GM19468 (cell line): ENCODE data around the gene USP11.
"Not testable (repeated sequence)": the region's sequence is repeated elsewhere in the genome, so short reads cannot be mapped to it uniquely, and the experiment has no call there.

Source experiments
- ATAC-seq: cut with Tn5 transposase; IDR thresholded peaks from one replicate; pipeline ENCODE4 v1.9.1; 2021; ENCODE audit warnings: mild to moderate bottlenecking, moderate library complexity, moderate number of reproducible peaks; ENCODE audit not compliant: unreplicated experiment; ENCODE audit errors: extremely low read depth

USP11 gene

DNA sequence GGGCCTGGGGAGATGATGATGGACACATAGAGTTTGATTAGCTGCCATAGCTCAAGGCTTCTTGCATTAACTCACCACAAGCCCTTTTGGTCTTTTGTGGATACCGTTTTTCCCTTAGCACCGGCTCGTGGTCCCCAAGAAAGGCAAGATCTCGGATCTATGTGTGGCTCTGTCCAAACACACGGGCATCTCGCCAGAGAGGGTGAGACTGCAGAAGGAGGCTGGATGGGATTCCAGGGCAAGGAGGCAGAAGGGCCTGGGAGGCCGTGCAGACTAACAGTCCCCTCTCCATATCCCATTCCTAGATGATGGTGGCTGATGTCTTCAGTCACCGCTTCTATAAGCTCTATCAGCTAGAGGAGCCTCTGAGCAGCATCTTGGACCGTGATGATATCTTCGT lies 9.5 kb downstream of the USP11 start:
- no peak for ATAC-seq

DNA sequence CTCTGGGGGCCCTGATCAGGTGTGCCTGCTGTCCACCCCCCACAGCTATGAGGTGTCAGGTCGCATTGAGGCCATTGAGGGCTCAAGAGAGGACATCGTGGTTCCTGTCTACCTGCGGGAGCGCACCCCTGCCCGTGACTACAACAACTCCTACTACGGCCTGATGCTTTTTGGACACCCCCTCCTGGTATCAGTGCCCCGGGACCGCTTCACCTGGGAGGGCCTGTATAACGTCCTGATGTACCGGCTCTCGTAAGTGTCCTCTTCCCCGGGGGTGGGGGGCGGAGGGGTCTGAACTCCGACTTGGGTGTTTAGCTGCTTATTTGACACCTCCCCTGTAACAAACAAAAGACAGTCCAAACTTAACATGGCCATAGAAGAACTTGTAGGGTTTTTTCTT lies 10.5 kb downstream of the USP11 start:
- ATAC-seq: no peak

DNA sequence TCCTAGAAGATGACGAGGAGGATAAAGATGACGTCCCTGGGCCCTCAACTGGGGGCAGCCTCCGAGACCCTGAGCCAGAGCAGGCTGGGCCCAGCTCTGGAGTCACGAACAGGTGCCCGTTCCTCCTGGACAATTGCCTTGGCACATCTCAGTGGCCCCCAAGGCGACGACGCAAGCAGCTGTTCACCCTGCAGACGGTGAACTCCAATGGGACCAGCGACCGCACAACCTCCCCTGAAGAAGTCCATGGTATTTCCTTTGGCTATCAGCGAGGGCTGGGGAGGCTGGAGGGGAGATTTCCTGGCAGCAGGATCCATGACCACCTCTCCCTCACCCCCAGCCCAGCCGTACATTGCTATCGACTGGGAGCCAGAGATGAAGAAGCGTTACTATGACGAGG lies 11.9 kb downstream of the USP11 start:
- ATAC-seq: no peak

DNA sequence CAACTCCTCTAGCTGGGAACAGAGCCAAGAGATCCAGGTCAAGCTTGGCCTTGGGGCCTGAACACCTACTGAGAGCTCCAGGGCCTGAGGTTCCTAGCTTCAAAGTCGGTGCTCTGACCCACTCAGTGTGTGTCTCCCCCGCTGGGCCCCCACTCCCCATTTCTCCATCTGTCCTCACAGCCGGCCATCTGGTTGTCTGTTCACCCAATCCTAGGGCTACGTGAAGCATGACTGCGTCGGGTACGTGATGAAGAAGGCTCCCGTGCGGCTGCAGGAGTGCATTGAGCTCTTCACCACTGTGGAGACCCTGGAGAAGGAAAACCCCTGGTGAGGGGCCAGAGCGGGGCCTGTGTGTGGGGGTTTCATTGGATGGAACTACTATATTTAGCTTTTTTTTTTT lies 12.3 kb downstream of the USP11 start:
- ATAC-seq: no peak

DNA sequence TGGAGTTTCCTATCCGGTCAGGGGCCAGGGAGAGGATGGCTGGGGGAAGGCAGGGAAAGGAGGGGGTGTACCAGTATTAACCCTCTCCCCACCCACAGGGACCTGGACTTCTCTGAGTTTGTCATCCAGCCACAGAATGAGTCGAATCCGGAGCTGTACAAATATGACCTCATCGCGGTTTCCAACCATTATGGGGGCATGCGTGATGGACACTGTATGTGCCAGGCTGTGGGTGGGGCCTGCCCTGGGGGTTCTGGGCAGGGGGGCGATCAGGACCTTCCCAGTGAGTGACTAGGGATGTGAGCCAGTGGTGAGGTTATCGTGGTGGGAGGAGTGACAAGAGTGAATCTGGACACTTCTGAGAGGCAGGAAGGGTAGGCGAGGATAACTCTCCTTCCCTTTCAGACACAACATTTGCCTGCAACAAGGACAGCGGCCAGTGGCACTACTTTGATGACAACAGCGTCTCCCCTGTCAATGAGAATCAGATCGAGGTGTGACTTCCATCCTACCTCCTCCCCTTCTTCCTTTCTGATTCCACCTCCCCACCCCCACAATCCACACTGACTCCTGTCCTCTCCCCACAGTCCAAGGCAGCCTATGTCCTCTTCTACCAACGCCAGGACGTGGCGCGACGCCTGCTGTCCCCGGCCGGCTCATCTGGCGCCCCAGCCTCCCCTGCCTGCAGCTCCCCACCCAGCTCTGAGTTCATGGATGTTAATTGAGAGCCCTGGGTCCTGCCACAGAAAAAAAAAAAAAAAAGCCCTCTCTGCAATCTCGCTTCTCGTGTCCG lies 14.6 kb downstream of the USP11 start:
- no peak for ATAC-seq

DNA sequence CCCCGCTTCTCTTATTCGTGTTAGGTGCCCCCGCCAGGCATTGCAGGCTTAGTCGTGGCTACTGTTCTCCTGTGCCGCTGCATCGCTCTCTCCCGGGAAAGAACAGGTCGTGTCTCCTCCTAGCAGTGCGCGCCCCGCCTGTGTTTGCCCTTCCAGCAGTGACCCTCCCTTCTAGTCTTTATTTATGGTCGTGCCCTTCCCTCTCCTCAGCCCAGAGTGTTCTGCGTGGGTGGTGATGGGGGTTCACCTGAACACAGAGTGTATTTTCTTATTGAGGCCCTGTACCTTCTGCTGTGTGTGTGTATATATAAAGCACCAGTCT lies 15.2 kb downstream of the USP11 start:
- ATAC-seq: no peak

DNA sequence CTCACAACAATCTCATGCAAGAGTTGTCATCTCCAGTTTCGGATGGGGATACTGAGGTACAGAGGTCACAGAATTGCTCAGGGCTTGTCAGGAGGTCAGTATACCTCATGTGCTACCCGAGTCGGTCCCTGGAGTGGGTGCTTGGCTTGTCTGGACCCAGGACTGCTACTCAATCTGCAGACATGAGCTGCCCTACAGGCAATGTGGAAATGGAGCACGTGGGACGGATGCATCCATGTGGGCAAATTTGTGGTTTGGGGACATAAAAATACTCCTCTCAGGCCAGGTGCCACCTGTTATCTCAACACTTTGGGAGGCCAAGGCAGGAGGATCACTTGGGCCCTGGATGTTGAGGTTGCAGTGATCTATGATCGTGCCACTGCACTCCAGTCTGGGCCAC lies 15.8 kb downstream of the USP11 start:
- ATAC-seq: no peak

DNA sequence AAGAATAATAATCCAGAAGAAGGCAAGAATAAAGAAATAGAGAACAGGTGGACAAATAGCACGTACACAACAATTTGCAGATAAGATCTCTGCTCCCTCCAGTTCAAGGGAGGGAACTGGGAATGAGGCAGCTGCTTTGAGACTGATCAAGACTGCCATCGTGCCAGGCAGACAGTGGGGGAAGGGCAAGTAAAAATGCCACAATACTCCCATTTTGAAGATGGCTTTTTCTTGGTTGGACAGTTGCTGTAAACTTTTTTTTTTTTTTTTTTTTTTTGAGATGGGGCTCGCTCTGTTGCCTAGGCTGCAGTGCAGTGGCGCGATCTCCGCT lies 17.2 kb downstream of the USP11 start:
- no peak for ATAC-seq

DNA sequence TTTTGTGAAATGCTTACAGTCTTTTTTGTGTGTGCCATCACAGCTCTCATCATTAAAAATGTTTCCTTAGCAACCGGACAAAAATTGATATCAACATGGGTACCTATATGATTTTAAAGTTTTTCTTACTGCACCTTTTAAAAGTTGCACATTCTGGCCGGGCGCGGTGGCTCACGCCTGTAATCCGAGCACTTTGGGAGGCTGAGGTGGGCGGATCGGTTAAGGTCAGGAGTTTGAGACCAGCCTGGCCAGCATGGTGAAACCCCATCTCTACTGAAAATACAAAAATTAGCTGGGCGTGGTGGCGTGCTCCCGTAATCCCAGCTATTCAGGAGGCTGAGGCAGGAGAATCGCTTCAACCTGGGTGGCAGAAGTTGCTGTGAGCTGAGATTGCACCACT lies 24.8 kb downstream of the USP11 start:
- ATAC-seq: not testable (repeated sequence)

DNA sequence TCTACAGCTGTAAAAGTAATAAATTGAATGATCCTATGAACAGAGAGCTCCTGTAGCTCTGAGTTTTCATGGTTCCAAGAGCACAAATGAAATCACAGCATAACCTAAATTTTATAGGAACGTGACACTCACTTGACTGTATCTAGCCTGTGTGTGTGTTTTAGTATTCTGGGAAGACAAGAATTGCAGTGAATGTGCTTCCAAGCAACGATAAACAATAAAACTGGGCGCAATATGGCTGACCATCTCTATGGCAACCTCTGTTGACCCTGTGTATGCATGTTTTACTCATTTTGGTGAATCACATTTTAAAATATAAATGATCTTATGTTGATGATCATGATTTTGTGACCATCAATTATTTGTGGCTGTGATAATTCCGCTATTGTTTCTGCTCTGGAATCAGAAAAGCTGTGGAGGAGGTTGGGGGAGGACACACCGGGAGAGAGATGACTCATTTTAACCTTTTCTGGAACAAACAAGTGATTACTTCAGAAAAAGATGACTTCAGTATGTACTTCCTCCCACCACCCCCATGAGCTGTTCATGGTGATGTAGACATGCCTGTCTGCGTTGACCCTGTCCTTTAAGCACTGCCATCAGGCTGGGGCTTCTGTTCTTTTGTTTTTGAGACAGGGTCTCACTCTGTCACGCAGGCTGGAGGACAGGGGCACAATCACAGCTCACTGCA lies 31.8 kb downstream of the USP11 start:
- ATAC-seq: no peak

DNA sequence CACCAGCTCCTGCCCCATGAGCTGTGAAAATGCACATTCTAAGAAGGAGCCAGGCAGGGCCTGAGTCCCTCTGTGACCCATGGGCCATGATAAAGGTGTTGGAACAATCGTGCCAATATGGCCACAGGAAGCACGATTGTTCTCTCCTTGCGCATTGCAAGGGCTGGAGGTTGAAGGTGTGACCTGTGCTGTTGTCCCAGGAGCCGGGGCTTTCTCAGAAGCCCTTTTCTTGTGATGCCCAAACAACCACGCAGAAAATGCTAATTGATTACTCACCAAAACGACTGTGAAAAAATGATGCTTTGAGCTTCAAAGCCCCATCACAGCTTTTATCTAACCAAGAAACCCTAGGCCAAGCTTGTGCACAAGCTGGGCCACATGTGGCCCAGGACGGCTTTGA lies 33.8 kb downstream of the USP11 start:
- no peak for ATAC-seq

DNA sequence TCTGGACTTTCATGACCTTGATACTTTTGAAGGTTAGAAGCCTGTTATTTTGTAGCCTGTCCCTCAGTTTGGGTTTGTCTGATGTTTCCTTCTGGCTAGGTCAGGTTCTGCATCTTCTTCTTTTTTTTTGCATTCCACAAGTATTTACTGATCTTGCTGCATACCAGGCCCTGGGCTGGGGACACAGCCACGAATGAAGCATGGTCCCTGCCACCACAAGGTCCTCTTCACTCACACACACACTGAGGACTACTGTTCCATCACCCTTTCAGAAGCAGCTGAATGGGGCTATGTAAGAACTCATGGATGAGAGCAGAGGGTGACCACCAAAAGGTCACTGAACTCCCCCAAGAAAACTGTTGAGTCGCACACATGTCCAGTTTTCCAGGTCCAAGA lies 39.2 kb downstream of the USP11 start:
- no peak for ATAC-seq

DNA sequence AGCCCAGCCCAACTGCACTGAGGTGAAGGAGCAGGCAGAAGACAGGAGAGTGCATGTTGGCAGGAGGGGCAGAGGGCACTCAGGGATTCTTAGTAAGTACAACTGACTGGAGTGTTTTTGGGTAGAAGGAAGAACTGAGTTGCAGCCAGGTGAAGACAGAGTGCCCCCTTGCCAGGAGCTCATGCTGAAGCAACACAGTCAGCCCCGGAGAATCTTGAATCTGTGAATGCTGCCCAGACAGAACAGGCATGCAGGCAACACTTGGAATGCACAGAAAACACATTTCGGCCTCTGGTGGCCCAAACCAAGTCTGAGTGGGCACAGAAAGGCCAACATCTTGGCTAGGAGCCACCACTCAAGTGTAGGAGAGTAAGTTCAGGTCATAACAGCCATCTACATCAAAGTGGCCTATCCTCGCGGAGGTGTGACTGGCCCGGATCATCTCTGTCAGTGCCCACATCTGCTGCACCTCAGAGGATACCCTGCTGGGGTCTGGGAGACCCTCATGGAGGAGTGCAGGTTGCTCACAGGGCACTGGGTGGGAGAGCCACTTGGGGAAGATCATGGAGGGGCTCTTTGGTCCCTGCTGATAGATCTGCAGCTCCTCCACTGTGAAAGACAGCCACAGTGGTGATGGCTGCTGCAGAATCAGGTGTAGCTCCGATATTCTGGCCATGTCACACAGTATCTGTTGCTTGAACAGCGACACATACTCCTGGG lies 40.4 kb downstream of the USP11 start:
- ATAC-seq: no peak

DNA sequence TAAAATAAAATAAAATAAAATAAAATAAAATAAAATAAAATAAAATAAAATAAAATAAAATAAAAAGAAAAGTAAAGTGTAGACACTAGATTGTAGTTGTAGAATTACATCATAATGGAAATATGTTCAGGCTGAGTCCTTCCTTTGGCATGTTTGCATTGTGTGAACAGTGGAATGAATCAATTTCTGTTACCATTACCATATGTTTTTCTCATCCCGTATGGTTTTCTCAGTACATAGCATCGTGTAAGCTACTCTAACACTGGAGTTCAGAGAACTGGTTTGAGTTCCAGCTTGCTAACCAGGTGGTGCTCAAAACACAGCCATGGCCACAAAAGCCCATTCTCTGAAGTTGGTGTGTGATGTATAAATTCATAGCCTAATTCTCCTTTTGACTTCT lies 45.9 kb downstream of the USP11 start:
- no peak for ATAC-seq

DNA sequence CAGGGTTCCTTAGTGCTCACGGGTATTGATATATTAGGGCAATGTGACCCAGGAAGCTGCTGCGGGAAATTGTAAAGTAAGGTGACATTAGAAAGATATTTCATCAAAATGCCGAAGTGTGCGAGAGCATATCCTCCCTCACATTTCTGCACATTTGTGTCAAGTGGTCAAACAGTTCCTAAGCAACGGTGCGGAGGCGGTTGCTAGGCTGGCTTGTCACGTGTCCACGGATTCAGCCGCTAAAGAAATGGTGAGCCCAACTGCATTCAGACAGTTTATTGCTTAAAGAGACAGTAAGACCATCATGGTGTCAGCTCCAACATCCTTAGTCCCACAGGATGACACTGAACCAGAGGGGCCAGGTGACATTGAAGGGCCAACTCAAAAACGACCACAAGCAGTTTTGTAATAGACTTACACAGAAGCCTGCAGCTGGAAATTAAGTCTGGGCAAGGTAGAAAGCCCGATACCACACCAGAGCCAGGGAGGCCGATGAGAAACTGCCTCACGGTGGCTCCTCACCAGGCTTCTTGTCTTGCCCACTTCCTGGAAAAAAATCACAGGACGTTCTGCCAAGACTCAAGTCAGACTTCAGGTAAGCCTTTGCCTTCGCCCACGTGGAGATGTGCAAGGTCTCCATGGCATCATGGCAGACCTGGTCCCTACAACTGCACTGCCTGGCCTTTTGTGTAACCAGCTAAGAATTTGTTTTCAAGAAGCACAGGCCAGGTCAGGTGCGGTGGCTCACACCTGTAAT lies 50.4 kb downstream of the USP11 start:
- ATAC-seq: no peak

DNA sequence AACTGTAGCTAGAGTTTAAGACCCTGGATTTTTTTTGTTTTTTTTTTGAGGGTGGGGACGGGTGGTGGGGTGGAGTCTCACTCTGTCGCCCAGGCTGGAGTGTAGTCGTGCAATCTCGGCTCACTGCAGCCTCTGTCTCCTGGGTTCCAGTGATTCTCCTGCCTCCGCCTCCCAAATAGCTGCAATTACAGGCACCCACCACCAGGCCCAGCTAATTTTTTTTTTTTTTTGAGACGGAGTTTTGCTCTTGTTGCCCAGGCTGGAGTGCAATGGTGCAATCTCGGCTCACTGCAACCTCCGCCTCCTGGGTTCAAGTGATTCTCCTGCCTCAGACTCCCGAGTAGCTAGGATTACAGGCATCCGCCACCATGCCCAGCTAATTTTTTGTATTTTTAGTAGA lies 51.8 kb downstream of the USP11 start:
- ATAC-seq: not testable (repeated sequence)

DNA sequence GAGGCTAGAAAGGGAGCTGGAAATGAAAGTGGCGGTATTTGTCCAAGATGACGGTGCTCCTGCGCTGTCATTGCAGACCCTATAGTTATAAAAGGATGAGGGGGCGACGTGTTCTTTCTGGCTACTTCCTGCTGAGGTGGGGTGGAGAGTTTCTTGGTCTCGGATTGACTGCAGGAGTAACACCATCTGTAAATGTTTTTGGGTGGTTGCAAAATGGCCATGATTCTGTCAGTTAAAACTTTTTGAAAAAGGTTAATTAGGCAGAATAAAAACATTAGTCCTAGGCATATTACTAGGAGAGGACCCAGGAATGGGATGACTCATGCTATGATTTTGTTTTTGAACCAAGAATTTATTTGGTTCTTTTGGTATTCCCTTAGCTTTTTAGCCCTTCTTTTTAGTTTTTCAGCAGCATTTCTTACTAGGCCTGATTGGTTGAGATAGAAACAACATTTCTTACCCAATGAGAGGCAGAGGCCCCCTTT lies 53.1 kb downstream of the USP11 start:
- ATAC-seq: no peak

DNA sequence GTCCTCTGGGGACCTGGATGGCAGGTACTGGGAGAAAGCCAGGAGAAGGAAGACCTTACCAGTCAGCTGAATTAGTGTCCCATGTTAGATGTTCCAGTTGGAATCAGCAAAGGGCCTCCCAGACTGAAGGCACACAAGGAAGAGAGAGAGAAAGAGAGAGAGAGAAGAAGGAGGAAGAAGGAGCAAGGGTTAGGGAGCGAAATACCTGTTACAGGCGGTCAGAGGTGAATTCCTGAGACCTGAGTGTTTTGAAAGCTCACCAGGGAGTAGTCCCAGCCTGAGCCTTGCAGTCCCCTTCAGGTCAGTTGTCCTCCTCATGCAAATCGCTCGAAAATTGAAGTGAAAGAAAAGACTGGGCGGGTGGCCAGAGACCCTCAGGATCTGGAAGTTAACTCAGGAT lies 60.3 kb downstream of the USP11 start:
- no peak for ATAC-seq

DNA sequence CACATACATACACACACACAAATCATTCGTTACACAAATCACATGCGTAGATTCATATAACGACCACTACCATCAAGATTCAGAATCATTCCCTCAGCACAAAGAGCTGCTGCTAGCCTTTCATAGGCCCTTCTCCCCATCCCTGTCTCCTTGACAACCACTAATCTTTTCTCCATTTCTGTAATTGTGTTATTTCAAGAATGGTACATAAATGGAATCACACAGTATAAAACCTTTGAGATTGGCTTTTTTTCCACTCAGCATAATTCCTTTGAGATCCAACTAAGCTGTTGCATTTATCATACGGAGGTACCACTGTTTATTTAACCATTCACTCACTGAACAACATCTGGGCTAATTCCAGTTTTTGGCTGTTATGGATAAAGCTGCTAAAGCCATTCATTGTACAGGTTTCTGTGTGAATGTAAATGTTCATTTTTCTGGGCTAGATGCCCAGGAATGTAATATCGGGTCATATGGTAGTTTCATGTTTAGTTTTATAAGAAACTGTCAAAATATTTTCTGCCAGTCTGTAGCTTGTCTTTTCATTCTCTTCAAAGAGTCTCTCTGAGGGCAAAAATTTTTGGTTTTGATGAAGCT lies 64.1 kb downstream of the USP11 start:
- ATAC-seq: no peak

DNA sequence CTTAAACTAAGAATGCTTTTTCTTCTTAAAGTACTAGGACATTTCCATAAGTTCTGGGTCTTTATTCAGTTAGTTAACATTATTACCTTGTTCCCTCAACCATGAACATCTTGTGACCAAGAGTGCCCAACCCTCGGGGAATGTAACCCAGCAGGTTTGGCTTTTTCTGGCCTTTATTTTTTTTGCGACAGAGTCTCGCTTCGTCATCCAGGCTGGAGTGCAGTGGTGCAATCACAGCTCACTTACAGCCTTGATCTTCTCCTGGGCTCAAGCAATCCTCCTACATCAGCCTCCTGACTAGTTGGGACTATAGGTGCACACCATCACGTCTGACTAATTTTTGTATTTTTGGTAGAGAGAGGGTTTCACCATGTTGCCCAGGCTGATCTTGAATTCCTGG lies 65.1 kb downstream of the USP11 start:
- ATAC-seq: no peak
